SK-N-SH (cell line): ENCODE measurements around the gene SSC4D. TPM values are rescaled to one million over a fixed set of nuclear protein-coding genes. Genes with fewer than 3 reads are reported as not detected.

ENCODE experiments used
- CTCF ChIA-PET: fragments of 300-600, 350-600 bp; formaldehyde crosslinking; extraction: SDS; loops from one replicate; lab custom pipeline; 2021; lab: Yijun Ruan, JAX
- POLR2A ChIA-PET: fragments of 350-600 bp; sonication (Branson Sonifier 250); formaldehyde crosslinking; extraction: SDS; loops from one replicate; lab custom pipeline; 2020; ENCODE audit warnings: antibody characterized with exemption, inconsistent platforms; lab: Yijun Ruan, JAX
- DNase-seq: peaks from one replicate; pipeline ENCODE4 v3.0.0; 2012
- H2AFZ ChIP-seq: fragments of 200-600 bp; sonication (generic); 2 replicates; pipeline ENCODE4 v1.8.1; 2016; ENCODE audit warnings: antibody characterized with exemption, mild to moderate bottlenecking, low read depth
- H3F3A ChIP-seq: fragments of 200-600 bp; sonication (generic); replicated peaks from 2 replicates; pipeline ENCODE3; 2016; ENCODE audit warnings: antibody characterized with exemption, mild to moderate bottlenecking; ENCODE audit not compliant: insufficient read depth
- H3K27ac ChIP-seq, 2 experiments: fragments of 200-500 bp in 1 of 2; fragments of 200-600 bp in 1 of 2; sonication (Bioruptor generic) in 1 of 2; sonication (generic), shearing (Covaris generic) in 1 of 2; 2 replicates each; pipeline versions ENCODE4 v1.5.1 to v1.6.1; 2014 to 2016; ENCODE audit warnings: low read depth in 2 of 2, inconsistent platforms in 1 of 2, low read length in 1 of 2, mild to moderate bottlenecking in 1 of 2, mixed read lengths in 1 of 2
- H3K27me3 ChIP-seq: fragments of 200-600 bp; sonication (generic), shearing (Covaris generic); 2 replicates; pipeline ENCODE4 v1.6.1; 2016; ENCODE audit warnings: mixed run types; ENCODE audit not compliant: insufficient read depth
- H3K36me3 ChIP-seq, 2 experiments: fragments of 200-500 bp in 1 of 2; fragments of 200-600 bp in 1 of 2; sonication (Bioruptor generic) in 1 of 2; sonication (generic) in 1 of 2; replicated peaks in 1 of 2; 2 replicates each; pipeline versions ENCODE3 to v1.5.1; 2014 to 2016; ENCODE audit warnings: low read length in 1 of 2, mild to moderate bottlenecking in 1 of 2; ENCODE audit not compliant: insufficient read depth in 2 of 2, control insufficient read depth in 1 of 2
- H3K4me1 ChIP-seq, 2 experiments: fragments of 200-500 bp in 1 of 2; fragments of 200-600 bp in 1 of 2; sonication (Bioruptor generic) in 1 of 2; sonication (generic), shearing (Covaris generic) in 1 of 2; 2 replicates each; pipeline versions ENCODE4 v1.5.1 to v1.6.1; 2014 to 2016; ENCODE audit warnings: low read depth in 1 of 2, low read length in 1 of 2, mixed run types in 1 of 2; ENCODE audit not compliant: insufficient read depth in 2 of 2, control insufficient read depth in 1 of 2
- H3K4me2 ChIP-seq: fragments of 200-600 bp; sonication (generic), shearing (Covaris generic); 2 replicates; pipeline ENCODE4 v1.6.1; 2017; ENCODE audit warnings: mixed run types
- H3K4me3 ChIP-seq, 2 experiments: fragments of 200-500 bp in 1 of 2; fragments of 200-600 bp in 1 of 2; sonication (Bioruptor generic) in 1 of 2; sonication (generic), shearing (Covaris generic) in 1 of 2; 2 replicates each; pipeline versions ENCODE4 v1.5.1 to v1.8.1; 2014 to 2016; ENCODE audit warnings: low read depth in 2 of 2, inconsistent platforms in 1 of 2, low read length in 1 of 2, mild to moderate bottlenecking in 1 of 2, mixed read lengths in 1 of 2, moderate library complexity in 1 of 2
- H3K79me2 ChIP-seq: fragments of 200-600 bp; sonication (generic); 2 replicates; pipeline ENCODE4 v1.8.1; 2017; ENCODE audit warnings: mild to moderate bottlenecking; ENCODE audit not compliant: insufficient read depth
- H3K9ac ChIP-seq: fragments of 200-600 bp; sonication (generic); 2 replicates; pipeline ENCODE4 v1.6.1; 2017; ENCODE audit warnings: mixed run types
- H3K9me2 ChIP-seq: fragments of 200-600 bp; sonication (generic); 2 replicates; pipeline ENCODE4 v1.6.1; 2017; ENCODE audit warnings: mixed run types
- H3K9me3 ChIP-seq: fragments of 200-600 bp; sonication (generic); 2 replicates; pipeline ENCODE4 v1.6.1; 2017; ENCODE audit warnings: mixed run types, mild to moderate bottlenecking, moderate library complexity
- H4K20me1 ChIP-seq: fragments of 200-600 bp; sonication (generic); 2 replicates; pipeline ENCODE4 v1.6.1; 2017; ENCODE audit warnings: mild to moderate bottlenecking, mixed run types; ENCODE audit not compliant: insufficient read depth
- ELF1 ChIP-seq: IDR thresholded peaks from 2 replicates; pipeline ENCODE4 v1.4.0; 2012
- FOXM1 ChIP-seq: IDR thresholded peaks from 2 replicates; pipeline ENCODE4 v1.4.0; 2012; ENCODE audit warnings: low read depth, mild to moderate bottlenecking
- MXI1 ChIP-seq: IDR thresholded peaks from 2 replicates; pipeline ENCODE4 v1.6.1; 2012; ENCODE audit warnings: mild to moderate bottlenecking, low read depth, low read length, improper control_type of control experiment
- NRF1 ChIP-seq: IDR thresholded peaks from 2 replicates; pipeline ENCODE4 v1.6.1; 2012; ENCODE audit warnings: low read depth, mild to moderate bottlenecking, low read length
- POLR2AphosphoS5 ChIP-seq: IDR thresholded peaks from 2 replicates; pipeline ENCODE4 v1.6.1; 2012; ENCODE audit warnings: low read depth, low read length
- RAD21 ChIP-seq: IDR thresholded peaks from 2 replicates; pipeline ENCODE4 v1.6.1; 2012; ENCODE audit warnings: mild to moderate bottlenecking, low read length
- RCOR1 ChIP-seq: fragments of 150-350 bp; IDR thresholded peaks from 2 replicates; pipeline ENCODE4 v1.6.1; 2017; ENCODE audit warnings: antibody characterized with exemption, low read length
- RXRA ChIP-seq: IDR thresholded peaks from 2 replicates; pipeline ENCODE4 v1.4.0; 2012; ENCODE audit warnings: low read depth, mild to moderate bottlenecking, borderline replicate concordance
- SMC3 ChIP-seq: IDR thresholded peaks from 2 replicates; pipeline ENCODE4 v1.6.1; 2012; ENCODE audit warnings: low read depth, low read length, improper control_type of control experiment
- TAF1 ChIP-seq: IDR thresholded peaks from 2 replicates; pipeline ENCODE4 v1.6.1; 2012; ENCODE audit warnings: low read depth, mild to moderate bottlenecking, low read length, moderate library complexity, borderline replicate concordance
- YY1 ChIP-seq: IDR thresholded peaks from 2 replicates; pipeline ENCODE4 v1.4.0; 2012; ENCODE audit warnings: low read depth, mild to moderate bottlenecking
- ZBTB33 ChIP-seq: IDR thresholded peaks from 2 replicates; pipeline ENCODE4 v1.4.0; 2012; ENCODE audit warnings: low read depth, borderline replicate concordance
- WGBS: methylation state at CpG from one replicate; pipeline ENCODE4 v1.1.6; 2017; ENCODE audit warnings: low lambda C conversion rate; 5-methylcytosine and 5-hydroxymethylcytosine counted together
- polyA plus RNA-seq, 3 experiments: library from polyadenylated mRNA; depleted of rRNA; stranded (reverse); fragments of >200 nt; gene quantifications; 2 replicates each; pipeline ENCODE4 v1.2.3, GENCODE V29; 2012
- TF ChIP-seq, protein P1 (sequence below): IDR thresholded peaks from 2 replicates; pipeline ENCODE4 v1.6.1; 2012; ENCODE audit warnings: mild to moderate bottlenecking, low read depth, low read length, moderate library complexity
- TF ChIP-seq, protein P2 (sequence below): fragments of 150-350 bp; IDR thresholded peaks from 2 replicates; pipeline ENCODE4 v1.6.1; 2017; ENCODE audit warnings: antibody characterized with exemption, low read length, low read depth, borderline replicate concordance
- TF ChIP-seq, protein P3 (sequence below): IDR thresholded peaks from 2 replicates; pipeline ENCODE4 v1.4.0; 2012; ENCODE audit warnings: low read depth

The SSC4D gene
- polyA plus RNA-seq, 1 of the 3 experiments (the other 2 are of a cell fraction): 2.0 TPM

GRCh38 chr7:76346097-76346496 is 63.4 kb downstream of the SSC4D start:
- H4K20me1 ChIP-seq: peaks cover 99% of the 10 kb centered on the region
- no peak overlapping the region for H3K4me3 ChIP-seq
- peaks cover 42% of the 10 kb centered on the region for H3F3A ChIP-seq
- H3K36me3 ChIP-seq: peaks cover 65 to 94% of the 10 kb centered on the region in 2 experiments
- DNase-seq: no peak
- no peak overlapping the region for H3K27ac ChIP-seq
- H2AFZ ChIP-seq: no peak overlapping the region
- H3K4me1 ChIP-seq: 0 out of 4 replicates have a peak, but pooled peaks cover 0 to 10% of the 10 kb centered on the region in 2 experiments
- POLR2A ChIA-PET: no interaction called here
- no peaks in the 10 kb centered on the region for H3K9me2 ChIP-seq
- WGBS: 98% methylated on average over 6 of the region's 6 CpGs
- no peaks in the 10 kb centered on the region for H3K27me3 ChIP-seq
- CTCF ChIA-PET: interaction anchor here (0.9 kb wide), 1 partner anchor 168 kb away, joined by 3 read pairs; no protein-coding TSS in a partner anchor
- no peaks in the 10 kb centered on the region for H3K9me3 ChIP-seq
- TF ChIP-seq, protein P1, sequence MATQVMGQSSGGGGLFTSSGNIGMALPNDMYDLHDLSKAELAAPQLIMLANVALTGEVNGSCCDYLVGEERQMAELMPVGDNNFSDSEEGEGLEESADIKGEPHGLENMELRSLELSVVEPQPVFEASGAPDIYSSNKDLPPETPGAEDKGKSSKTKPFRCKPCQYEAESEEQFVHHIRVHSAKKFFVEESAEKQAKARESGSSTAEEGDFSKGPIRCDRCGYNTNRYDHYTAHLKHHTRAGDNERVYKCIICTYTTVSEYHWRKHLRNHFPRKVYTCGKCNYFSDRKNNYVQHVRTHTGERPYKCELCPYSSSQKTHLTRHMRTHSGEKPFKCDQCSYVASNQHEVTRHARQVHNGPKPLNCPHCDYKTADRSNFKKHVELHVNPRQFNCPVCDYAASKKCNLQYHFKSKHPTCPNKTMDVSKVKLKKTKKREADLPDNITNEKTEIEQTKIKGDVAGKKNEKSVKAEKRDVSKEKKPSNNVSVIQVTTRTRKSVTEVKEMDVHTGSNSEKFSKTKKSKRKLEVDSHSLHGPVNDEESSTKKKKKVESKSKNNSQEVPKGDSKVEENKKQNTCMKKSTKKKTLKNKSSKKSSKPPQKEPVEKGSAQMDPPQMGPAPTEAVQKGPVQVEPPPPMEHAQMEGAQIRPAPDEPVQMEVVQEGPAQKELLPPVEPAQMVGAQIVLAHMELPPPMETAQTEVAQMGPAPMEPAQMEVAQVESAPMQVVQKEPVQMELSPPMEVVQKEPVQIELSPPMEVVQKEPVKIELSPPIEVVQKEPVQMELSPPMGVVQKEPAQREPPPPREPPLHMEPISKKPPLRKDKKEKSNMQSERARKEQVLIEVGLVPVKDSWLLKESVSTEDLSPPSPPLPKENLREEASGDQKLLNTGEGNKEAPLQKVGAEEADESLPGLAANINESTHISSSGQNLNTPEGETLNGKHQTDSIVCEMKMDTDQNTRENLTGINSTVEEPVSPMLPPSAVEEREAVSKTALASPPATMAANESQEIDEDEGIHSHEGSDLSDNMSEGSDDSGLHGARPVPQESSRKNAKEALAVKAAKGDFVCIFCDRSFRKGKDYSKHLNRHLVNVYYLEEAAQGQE: no peak
- TF ChIP-seq NRF1: no peak
- H3K9ac ChIP-seq: no peak overlapping the region
- H3K4me2 ChIP-seq: no peak overlapping the region
- H3K79me2 ChIP-seq: peaks cover 100% of the 10 kb centered on the region

DNA sequence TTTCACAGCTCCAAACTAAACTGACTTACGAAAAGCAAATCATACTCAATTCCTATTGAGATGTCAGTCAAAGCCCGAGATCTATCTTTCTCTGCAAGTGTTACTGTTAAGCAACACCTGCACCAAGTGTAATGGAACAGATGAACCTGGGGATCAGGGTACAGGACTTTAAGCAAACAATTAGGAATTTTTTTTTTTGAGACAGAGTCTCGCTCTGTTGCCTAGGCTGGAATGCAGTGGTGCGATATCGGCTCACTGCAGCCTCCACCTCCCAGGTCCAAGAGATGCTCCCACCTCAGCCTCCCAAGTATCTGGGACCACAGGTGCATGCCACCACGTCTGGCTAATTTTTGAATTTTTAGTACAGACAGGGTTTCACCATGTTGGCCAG is 65.6 kb downstream of the SSC4D start:
- no peaks in the 10 kb centered on the region for H3K9me3 ChIP-seq
- H3K27me3 ChIP-seq: no peaks in the 10 kb centered on the region
- no peak overlapping the region for H2AFZ ChIP-seq
- no peaks in the 10 kb centered on the region for H3K9me2 ChIP-seq
- POLR2A ChIA-PET: interaction anchor here (1.1 kb wide), 1 partner anchor 15 kb away, joined by 6 read pairs; the partner anchor contains the start of gene YWHAG
- H3K4me1 ChIP-seq: peaks cover 3 to 13% of the 10 kb centered on the region in 2 experiments; a peak in 3 of 4 replicates
- H3K27ac ChIP-seq: no peak overlapping the region
- peaks cover 58 to 89% of the 10 kb centered on the region in 2 experiments for H3K36me3 ChIP-seq
- no peak overlapping the region for H3K9ac ChIP-seq
- no peak for DNase-seq
- peaks cover 99% of the 10 kb centered on the region for H4K20me1 ChIP-seq
- H3K79me2 ChIP-seq: peaks cover 100% of the 10 kb centered on the region
- CTCF ChIA-PET: interaction anchor here (0.9 to 1.4 kb wide), 3 partner anchors 10 to 12 kb away, joined by 3 read pairs; no protein-coding TSS in a partner anchor
- H3F3A ChIP-seq: peaks cover 54% of the 10 kb centered on the region
- 96% methylated on average over 6 of the region's 6 CpGs for WGBS
- H3K4me3 ChIP-seq: no peak overlapping the region
- no peak overlapping the region for H3K4me2 ChIP-seq
- TF ChIP-seq ZBTB33: no peak
- TF ChIP-seq, protein P1: no peak
- no peak for TF ChIP-seq ELF1
- no peak for TF ChIP-seq MXI1
- TF ChIP-seq, protein P2, sequence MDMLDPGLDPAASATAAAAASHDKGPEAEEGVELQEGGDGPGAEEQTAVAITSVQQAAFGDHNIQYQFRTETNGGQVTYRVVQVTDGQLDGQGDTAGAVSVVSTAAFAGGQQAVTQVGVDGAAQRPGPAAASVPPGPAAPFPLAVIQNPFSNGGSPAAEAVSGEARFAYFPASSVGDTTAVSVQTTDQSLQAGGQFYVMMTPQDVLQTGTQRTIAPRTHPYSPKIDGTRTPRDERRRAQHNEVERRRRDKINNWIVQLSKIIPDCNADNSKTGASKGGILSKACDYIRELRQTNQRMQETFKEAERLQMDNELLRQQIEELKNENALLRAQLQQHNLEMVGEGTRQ: no peak
- TF ChIP-seq NRF1: no peak
- TF ChIP-seq RCOR1: no peak
- TF ChIP-seq, protein P3, sequence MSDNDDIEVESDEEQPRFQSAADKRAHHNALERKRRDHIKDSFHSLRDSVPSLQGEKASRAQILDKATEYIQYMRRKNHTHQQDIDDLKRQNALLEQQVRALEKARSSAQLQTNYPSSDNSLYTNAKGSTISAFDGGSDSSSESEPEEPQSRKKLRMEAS: no peak
- TF ChIP-seq POLR2AphosphoS5: no peak
- TF ChIP-seq RAD21: no peak
- no peak for TF ChIP-seq TAF1
- TF ChIP-seq FOXM1: no peak
- TF ChIP-seq SMC3: no peak
- TF ChIP-seq RXRA: no peak
- TF ChIP-seq YY1: no peak
